ENCODE results near the gene CENPC. TPM values are rescaled to one million over a fixed set of nuclear protein-coding genes. Genes with fewer than 3 reads are reported as not detected.
"Not testable (repeated sequence)": the region's sequence is repeated elsewhere in the genome, so short reads cannot be mapped to it uniquely, and the experiment has no call there.

The CENPC gene
- total RNA-seq, 1 experiment from 2014 or later = 19.1 TPM

GRCh38 chr4:67456577-67457196 is 88.6 kb downstream of the CENPC start:
- POLR2A ChIA-PET = no interaction called here
- no peak for DNase-seq (ENCODE audit: low spot score)

DNA sequence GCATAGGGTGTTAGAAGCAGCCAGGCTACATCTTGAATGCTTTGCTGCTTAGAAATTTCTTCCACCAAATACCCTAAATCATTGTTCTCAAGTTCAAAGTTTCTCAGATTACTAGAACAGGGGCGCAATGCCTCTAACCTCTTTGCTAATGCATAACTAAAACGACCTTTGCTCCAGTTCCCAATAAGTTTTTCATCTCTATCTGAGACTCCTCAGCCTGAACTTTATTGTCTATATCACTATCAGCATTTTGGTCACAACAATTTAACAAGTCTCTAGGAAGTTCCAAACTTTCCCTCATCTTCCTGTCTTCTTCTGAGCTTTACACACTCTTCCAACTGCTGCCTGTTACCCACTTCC is 92.5 kb downstream of the CENPC start:
- CTCF ChIA-PET; DNase-seq (ENCODE audit: low spot score); ATAC-seq; H3K4me1 Mint-ChIP-seq; H3K27me3 Mint-ChIP-seq (ENCODE audit: low read depth); H3K4me3 Mint-ChIP-seq; H3K27ac Mint-ChIP-seq; POLR2A ChIA-PET: not testable (repeated sequence)
- Mint-ChIP-seq H3K9me3 (peaks cover 14% of the 10 kb centered on the region), H3K36me3 (peaks cover 11% of the 10 kb centered on the region)

More at GRCh38 chr4:67456577-67457196, 88.6 kb downstream of the CENPC start:
- peaks cover 14% of the 10 kb centered on the region for H3K36me3 Mint-ChIP-seq
- CTCF ChIA-PET = interaction anchor here (0.7 kb wide), 1 partner anchor 50 kb away, joined by 3 read pairs; no protein-coding TSS in a partner anchor
- peaks cover 15% of the 10 kb centered on the region for H3K9me3 Mint-ChIP-seq
- ATAC-seq = peak; percentile 41
- TF ChIP-seq ZSCAN18 (CRISPR knock-in tag; IDR thresholded peaks at IDR 0.05) = no peak
- TF ChIP-seq SMAD3 (CRISPR knock-in tag; IDR thresholded peaks at IDR 0.05; ENCODE audit: borderline replicate concordance) = no peak
- H3K4me1 Mint-ChIP-seq = peaks cover 13% of the 10 kb centered on the region
- no peak overlapping the region for H3K4me3 Mint-ChIP-seq
- H3K27ac Mint-ChIP-seq = no peak overlapping the region
- H3K27me3 Mint-ChIP-seq (ENCODE audit: low read depth) = no peaks in the 10 kb centered on the region

DNA sequence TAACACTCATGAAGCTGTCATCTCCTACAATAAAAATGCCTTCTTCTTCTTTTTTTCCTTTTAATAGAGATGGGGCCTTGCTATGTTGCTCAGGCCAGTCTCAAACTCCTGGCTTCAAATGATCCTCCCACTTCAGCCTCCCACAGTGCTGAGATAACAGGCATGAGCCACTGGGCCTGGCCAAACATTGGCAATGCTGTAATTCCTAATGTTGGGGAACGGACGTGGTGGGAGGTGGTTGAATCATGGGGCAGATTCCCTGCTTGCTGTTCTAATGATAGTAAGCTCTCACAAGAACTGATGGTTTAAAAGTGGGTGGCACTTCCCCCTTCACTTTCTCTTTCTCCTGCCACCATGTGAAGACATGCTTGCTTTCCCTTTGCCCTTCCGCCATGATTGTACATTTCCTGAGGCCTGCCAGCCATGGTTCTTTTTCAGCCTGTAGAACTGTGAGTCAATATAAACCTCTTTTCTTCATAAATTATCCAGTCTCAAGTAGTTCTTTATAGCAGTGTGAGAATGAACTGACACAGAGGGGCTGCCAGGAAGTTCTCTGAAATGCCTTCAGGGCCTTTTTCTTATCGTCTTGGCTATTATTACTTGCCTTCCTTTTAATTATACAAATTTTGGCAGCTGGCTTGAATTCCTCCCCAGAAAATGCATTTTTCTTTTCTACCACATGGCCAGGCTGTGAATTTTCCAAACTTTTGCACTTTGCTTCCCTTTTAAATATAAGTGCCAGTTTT is 93.0 kb downstream of the CENPC start:
- Mint-ChIP-seq H3K4me1 (peaks cover 5% of the 10 kb centered on the region; the same call in 1 of the 2 replicates), H3K27ac (no peak overlapping the region), H3K27me3 (ENCODE audit: low read depth) (no peaks in the 10 kb centered on the region), H3K9me3 (peaks cover 14% of the 10 kb centered on the region), H3K4me3 (no peak overlapping the region), H3K36me3 (peaks cover 6% of the 10 kb centered on the region)
- TF ChIP-seq NR3C1 (CRISPR knock-in tag; conservative IDR thresholded peaks at IDR 0.05; ENCODE audit: low read depth) = no peak
- TF ChIP-seq USF1 (CRISPR knock-in tag; IDR thresholded peaks at IDR 0.05) = no peak
- TF ChIP-seq, protein P1, sequence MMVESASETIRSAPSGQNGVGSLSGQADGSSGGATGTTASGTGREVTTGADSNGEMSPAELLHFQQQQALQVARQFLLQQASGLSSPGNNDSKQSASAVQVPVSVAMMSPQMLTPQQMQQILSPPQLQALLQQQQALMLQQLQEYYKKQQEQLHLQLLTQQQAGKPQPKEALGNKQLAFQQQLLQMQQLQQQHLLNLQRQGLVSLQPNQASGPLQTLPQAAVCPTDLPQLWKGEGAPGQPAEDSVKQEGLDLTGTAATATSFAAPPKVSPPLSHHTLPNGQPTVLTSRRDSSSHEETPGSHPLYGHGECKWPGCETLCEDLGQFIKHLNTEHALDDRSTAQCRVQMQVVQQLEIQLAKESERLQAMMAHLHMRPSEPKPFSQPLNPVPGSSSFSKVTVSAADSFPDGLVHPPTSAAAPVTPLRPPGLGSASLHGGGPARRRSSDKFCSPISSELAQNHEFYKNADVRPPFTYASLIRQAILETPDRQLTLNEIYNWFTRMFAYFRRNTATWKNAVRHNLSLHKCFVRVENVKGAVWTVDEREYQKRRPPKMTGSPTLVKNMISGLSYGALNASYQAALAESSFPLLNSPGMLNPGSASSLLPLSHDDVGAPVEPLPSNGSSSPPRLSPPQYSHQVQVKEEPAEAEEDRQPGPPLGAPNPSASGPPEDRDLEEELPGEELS (CRISPR knock-in tag; IDR thresholded peaks at IDR 0.05) = no peak
- TF ChIP-seq GRHL2 (CRISPR knock-in tag; IDR thresholded peaks at IDR 0.05; ENCODE audit: insufficient replicate concordance, severe bottlenecking) = no peak
- no peak for TF ChIP-seq ZBTB21 (CRISPR knock-in tag; IDR thresholded peaks at IDR 0.05; ENCODE audit: borderline replicate concordance)
- no peak for TF ChIP-seq ESRRA (CRISPR knock-in tag; IDR thresholded peaks at IDR 0.05; ENCODE audit: borderline replicate concordance)
- TF ChIP-seq IRF2 (CRISPR knock-in tag; IDR thresholded peaks at IDR 0.05; ENCODE audit: borderline replicate concordance, low read depth) = no peak
- no peak for TF ChIP-seq RORB (CRISPR knock-in tag; IDR thresholded peaks at IDR 0.05)
- TF ChIP-seq SP1 (CRISPR knock-in tag; conservative IDR thresholded peaks at IDR 0.05) = no peak
- no peak for TF ChIP-seq SMAD4 (CRISPR knock-in tag; IDR thresholded peaks at IDR 0.05)
- TF ChIP-seq FOXK1 (CRISPR knock-in tag; IDR thresholded peaks at IDR 0.05) = no peak
- TF ChIP-seq, protein P2, sequence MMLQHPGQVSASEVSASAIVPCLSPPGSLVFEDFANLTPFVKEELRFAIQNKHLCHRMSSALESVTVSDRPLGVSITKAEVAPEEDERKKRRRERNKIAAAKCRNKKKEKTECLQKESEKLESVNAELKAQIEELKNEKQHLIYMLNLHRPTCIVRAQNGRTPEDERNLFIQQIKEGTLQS (CRISPR knock-in tag; conservative IDR thresholded peaks at IDR 0.05) = no peak
- POLR2A ChIA-PET = no interaction called here
- CTCF ChIA-PET = no interaction called here
- ATAC-seq (no peak), DNase-seq (ENCODE audit: low spot score) (no peak)

Measured in WTC11 (cell line).